Measurements from ENCODE around the gene UNC13D.
"Not testable (repeated sequence)": the region's sequence is repeated elsewhere in the genome, so short reads cannot be mapped to it uniquely, and the experiment has no call there.

UNC13D gene

GRCh38 chr17:75843577-75844529 lies at the start of gene UNC13D:
TSS of gene UNC13D (minus strand) at chr17:75844404. CDS start at chr17:75844337, 67 bp downstream.
- no peak for DNase-seq

GRCh38 chr17:75893305-75894048 lies 49.3 kb upstream of the UNC13D start:
- DNase-seq, result no peak

DNA sequence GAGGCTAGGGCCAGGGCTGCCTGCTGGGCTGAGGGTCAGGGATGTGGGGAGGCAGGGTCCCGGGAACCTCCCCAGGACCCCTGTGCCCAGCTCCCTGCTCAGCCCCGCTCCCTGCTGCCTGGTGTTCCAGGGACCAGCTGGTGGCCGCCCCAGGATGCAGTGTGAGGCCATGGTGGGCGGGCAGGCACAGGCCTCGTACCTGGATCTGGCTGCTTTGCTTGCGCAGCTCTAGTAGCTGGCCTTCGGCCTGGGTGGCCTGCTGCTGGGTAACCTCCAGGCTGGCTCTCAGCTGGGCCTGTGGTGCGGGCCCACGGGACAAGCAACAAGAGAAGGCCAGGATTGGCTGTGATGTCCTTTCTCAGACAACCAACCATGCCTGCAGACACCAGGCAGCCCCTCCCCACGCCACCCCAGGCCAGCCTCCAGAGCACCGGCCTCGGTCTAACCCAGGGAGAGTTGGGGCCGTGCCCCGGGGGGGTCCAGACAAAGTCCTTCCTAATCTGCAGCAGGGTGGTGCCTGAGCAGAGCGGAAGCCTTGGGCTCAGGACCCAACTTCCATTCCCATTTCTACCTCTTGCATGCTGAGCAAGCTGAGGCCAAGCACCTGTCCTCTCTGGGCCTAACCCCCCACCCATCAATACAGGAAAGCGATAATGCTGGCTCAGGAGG lies 48.5 kb upstream of the UNC13D start:
- DNase-seq, result peak in 19 of 56 donors; percentile 14 to 78 (median 48)

DNA sequence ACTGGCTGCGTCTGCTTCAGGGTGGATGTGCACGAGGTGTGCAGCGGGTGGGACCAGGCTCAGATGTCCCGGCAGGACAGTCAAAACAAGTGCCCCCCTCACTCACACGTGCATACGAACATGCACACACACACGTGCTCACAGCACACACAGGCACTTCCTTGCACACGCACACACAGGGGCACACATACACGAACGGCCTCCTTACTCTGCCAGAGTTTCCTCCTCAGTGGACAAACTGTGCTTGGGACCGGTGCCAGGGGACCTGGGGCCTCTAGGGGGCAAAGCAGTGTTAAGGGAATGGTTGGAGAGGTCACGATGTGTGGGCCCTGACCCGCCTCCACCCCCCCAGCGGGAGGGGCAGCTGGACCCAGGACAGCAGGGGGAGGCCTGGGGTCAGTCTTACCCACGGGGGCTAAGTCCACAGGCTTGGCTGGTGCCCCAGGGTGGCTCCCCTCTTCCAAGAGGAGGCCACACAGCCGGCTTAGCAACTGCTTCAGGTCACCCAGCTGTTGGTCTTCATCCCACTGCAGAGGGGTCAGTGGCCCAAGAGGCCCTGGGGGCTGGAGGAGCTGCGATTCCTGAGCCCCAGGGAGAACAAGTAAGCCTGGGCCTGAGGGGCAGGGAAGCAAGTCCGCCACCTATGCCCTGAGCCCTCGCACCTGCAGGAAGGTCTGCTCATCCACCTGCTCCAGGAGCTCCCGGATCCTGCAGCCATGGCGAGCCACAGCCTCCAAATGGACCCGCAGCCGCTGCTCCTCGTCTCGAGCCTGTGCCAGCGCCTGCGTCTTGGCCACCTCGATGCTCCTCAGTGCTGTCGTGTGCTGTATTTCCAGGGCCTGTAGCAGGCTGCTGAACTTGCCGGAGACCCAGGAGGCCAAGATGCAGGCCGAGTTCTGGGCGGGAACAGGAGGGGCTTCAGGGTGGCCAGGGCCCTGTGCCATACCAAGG lies 47.7 kb upstream of the UNC13D start:
- no peak for DNase-seq

DNA sequence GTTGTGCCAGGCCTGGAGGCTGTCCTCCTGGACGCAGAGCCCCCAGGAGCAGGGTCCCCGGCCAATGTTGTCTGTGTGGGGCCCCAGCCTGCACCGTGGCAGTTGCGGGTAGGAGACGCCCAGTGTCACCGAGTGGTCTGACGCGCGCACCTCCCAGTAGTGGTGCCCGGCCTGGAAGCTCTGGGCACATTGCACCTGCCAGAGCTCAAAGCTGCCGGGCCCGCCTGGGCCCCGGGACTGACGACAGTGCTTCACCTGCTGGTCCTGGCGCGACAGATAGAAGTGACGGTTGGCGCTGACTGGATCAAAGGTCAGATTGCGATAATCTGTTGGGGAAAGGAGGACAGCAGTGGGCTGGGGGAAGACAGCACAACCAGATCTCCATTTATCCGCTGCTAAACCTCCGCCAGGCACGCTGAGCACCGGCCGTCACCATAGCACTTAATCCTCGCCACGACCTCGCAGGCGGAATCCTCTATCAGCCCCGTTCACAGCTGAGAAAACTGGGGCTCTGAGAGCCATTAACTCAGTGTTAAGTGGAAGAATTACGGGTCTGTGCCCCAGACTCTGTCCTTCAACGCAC lies 46.9 kb upstream of the UNC13D start:
- DNase-seq, result no peak

- DNase-seq, result no peak
Observed at GRCh38 chr17:75889454-75889853, 45.2 kb upstream of the UNC13D start.

DNA sequence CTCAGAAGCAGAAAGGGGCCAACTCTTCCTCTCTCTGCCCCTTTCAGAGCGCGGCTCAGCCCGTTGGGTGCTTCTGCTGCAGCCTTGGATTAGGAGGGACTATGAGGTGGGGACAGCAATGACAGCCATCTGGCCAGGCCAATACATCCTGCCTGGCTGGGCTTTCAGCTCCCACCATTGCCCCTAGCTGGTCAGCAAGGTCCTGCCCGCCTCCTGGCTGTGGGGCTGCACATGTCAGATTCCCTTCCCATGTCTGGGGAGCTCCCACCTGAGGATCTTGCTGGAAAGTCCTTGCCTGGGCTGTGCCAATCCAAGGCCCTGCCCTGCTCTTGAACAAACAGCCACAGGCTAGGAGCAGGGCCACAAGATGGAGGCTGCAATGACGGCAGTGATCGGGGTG lies 44.3 kb upstream of the UNC13D start:
- DNase-seq, result no peak

DNA sequence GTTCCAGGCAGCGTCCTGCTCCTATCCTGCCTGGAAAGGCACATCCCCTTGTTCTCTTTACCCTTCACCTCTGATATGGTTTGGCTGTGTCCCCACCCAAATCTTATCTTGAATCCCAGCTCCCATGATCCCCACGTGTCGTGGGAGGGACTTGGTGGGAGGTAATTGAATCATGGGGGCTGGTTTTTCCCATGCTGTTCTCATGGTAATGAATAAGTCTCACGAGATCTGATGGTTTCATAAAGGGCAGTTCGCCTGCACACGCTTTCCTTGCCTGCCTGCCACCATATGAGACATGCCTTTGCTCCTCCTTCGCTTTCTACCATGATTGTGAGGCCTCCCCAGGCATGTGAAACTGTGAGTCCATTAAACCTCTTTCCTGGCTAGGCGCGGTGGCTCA lies 41.7 kb upstream of the UNC13D start:
- not testable (repeated sequence) for DNase-seq

- no peak for DNase-seq
Observed at GRCh38 chr17:75885431-75885830, 41.2 kb upstream of the UNC13D start.

- DNase-seq, result no peak
Observed at GRCh38 chr17:75881678-75882454, 37.7 kb upstream of the UNC13D start.

DNA sequence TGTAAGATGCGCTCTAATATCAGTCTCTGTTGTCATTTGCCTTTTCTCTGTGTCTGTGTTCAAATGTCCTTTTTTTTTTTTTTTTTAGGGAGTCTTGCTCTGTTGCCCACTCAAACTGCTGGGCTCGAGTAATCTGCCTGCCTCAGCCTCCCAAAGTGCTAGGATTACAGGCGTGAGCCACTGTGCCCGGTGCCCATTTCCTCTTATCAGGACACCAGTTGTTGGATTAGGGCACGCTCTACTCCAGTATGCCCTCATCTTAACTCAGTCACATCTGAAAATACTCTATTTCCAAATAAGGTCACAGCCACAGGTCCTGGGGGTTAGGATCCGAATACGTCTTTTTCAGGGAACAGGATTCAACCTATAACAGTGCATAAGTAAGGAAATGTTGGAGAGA lies 36.1 kb upstream of the UNC13D start:
- no peak for DNase-seq

DNA sequence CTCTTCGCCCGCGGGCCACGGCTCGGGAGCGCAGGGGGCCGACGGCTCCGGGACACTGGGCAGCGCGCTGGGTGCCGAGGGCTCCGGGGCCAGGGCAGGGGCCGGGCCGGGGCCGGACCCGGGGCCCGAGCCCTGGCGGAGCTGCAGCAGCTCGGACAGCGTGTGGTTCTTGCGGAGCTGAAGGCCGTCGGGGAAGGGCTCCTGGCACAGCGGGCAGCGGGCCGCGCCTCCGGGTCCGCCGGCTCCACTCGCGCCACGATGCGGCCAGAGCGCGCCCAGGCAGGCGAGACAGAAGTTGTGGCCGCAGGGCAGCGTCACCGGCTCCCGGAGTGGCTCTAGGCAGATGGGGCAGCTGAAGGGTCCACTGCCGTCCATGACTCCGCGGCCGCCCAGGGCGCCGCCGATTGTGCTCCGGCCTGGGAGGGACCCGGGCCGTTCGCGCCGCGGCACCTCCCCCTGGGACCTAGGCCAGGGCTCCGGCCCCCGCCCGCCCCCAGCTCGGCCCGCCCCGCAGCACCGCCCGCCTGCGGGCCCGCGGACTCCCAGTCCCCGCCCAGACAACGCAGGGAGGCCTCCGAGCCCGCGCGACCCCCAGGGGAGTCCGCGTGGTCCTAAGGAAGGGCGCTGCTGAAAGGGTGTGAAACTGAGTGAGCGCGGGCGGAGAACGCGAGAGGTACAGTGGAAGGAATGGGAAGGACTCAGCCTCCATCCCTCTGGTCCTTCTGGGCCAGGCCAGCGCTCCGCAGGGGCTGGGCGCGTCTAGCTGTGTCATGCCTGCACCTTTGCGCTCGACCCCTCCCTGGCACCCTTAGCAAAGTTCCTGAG lies 34.2 kb upstream of the UNC13D start, which contains the start of gene TRIM47:
Gene TRIM47 (minus strand): TSS at position 408 of the 825 bp plus-strand sequence. CDS start 33 bp downstream, at position 375.
- peak in 37 of 56 donors; percentile 31 to 80 (median 53) for DNase-seq

DNA sequence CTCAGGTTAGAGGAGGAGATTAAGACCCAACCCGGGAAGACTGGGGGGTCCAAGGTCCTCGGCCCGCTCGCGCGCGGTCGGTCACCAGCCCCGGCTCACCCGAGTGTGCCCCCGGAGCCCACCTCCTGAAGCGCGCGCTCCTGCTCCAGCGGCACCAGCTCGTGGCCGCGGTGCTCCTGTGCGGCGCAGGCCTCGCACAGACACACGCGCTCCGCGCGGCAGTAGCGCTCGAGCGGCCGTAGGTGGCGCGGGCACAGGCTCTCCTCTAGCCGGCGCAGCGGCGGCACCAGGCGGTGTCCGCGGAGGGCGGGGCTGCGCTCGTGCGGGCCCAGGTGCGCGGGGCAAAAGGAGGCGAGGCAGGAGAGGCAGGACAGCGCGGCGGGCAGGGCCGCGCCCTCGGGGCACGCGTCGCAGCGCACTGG lies 33.6 kb upstream of the UNC13D start:
- DNase-seq, result peak in 29 of 56 donors; percentile 20 to 67 (median 52)

- DNase-seq, result peak in 51 of 56 donors; percentile 38 to 88 (median 70)
Observed at GRCh38 chr17:75876938-75877751, 32.9 kb upstream of the UNC13D start.

DNA sequence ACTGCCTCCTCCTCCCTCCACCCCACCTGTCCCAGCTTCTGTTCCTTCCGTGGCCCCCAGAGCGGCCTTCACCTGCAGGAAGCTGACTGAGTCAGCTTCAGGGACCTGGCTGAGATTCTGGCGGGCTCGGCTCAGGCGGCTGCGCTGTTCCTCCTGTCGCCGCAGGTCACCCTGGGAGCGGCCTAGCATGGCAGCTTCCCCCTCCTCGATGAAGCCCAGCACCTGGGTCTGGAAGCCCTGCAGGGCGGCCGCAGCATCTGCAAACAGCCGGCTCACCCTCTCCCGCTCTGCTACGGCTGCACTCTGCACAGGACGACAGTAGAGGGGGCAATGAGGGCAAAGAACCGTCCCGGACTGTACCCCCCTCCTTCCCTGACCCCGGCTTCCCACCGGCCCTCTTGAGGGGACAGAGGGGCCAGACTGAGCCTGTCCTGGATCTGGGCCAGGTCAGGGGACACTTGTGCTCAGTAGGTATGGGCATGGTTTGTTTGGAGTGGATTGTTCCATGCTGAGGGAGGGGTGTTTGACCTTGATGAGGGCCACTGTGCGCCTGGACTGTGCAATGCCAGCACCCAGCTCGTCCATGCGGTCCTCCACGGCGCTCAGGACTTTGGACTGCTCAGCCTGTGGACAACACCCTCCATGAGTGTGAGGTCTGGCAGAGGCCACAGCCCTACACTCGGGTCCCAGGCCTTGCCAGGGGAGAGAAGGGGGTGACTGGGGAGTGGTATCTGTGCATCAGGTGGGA lies 32.2 kb upstream of the UNC13D start:
- DNase-seq, result peak in 2 of 56 donors; percentile 46 to 54

DNA sequence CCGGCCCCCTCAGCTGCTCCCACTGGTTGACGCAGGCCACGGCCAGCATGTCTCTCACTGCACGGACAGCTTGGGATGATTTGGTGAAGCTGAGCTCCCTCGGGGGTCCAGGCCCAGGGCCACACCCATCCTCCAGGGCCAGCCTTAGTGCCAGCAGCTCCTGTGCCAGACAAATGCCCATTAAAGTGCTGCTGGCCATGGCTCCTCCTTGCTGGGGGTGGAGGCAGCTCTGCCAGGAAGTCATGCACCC lies 31.7 kb upstream of the UNC13D start:
- DNase-seq, result peak in 10 of 56 donors; percentile 39 to 90 (median 56)
